NCI-H774 (cell line): ENCODE results near the gene HK2.
A peak's percentile ranks its signal among the peaks of the same experiment; 100 is the strongest.
"Not testable (repeated sequence)": the region's sequence is repeated elsewhere in the genome, so short reads cannot be mapped to it uniquely, and the experiment has no call there.

Source experiments
- DNase-seq: peaks from one replicate; lab custom pipeline; 2025; lab: John Stamatoyannopoulos, UW

Gene HK2

DNA sequence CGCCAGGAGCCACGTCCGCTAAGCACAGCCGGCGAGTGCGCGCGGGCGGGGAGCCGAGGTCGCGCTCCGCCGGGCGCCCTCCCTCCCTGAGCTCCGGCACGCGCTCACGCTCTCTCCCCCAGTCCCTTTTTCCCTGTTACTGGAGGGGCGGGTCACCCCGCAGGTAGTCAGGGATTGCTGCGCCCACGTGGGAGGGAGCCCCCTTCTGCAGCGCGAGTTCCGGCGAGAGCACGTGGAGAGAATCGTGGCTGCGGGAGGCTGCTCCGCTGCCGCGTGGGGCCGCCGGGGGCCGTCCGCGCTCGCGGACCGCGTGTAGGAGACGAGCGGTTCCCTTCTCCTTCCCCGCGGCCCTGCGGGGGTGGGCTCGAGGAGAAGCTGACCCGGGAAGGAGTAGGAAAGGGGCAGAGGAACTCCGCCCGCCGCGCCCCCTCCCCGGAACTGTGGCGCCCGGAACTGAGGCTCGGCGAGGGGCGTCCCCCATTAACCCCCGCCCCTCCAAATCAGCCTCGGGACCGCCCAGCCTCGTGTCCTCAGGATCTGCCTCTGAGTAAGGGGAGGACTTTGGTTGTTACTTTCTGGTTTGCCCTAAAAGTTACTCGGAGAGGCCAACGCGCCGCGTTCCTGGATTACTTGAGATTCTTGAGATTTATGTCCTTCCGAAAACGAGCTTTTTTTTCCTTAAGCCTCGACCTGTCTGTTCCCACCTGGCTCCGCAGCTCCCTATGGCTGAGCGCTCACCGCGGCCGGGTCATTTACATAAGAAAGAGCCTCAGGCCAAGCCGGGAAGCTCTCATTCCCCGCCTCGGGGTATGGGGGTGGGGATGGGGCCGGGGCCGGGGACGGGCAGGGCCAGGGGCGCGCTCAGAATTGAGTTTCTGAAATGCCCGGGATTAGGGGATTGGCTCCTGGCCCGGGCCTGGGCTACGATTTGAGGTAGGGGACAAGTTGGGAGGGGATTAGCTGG is 1.1 kb downstream of the HK2 start:
- DNase-seq: peak; percentile 24

DNA sequence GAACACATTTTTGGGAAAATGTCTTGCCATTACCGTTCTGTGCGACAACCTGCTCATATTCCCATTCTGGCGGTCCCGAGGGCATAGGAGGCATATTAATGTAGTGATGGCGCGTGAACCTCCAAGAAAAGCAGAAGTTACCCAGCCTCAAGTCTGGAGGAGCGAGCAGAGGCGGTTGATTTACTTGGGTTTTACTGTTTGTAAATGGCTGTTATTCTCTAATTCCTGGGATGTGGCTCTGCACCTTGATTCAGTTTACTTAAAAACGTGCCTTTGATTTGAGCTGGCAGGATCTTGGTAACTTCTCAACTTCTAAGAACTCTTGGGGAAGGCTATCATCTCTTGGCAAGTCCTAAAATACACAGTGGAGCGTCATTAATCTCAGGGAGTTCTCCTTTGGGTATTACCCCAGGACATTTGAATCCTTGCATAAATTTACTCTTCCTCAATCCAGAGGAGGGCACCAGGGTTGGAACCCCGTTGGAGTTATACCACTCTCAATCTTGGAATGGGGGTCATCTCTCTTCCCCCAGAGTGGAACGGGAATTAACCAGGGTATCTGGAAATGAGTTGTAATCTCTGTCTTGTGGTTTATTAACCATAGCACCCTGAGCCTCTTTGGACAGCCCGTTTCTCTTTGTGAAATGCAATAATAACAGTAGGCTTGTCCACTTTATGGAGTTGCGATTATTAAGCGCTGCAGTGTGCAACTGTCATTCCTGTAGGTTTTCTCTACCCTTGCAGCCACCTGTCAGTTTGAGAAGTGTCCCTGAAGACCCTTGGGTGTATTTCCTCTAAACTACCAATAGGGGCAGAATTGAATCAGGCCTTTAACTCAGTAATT is 2.1 kb downstream of the HK2 start:
- DNase-seq: peak; percentile 6

DNA sequence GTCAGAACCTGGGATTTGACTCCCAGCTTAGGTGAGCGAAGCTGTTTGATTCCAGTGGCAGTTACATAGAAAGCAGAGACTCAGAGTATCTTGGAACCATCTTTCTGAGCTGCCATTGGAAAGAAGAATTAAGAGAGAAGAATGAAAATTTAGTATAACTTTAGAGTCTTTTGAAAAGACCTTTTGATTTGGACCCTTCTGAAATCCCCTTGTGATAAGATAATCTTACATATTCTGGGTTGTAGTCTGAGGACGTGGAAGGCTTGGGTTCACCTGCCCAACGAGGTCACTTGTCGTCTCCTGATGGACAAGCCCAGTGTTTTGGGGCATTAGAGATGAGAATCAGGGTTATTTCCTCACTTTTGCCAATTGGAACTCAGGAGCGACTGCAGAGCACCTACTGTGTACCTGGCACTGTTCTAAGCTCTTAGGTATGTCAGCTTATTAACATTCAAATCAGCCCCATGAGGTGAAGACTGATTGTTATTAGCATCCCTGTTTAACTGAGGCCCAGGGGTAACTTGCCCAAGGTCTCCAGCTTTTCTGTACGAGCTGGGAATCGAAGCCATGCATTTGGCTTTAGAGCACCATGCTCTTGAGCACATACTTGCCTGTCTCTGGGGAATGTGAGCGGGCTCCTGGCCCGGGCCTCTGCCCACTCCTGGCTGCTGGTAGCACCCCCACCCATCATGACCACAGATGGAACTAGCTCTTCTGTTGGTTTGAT is 2.9 kb downstream of the HK2 start:
- DNase-seq: no peak

DNA sequence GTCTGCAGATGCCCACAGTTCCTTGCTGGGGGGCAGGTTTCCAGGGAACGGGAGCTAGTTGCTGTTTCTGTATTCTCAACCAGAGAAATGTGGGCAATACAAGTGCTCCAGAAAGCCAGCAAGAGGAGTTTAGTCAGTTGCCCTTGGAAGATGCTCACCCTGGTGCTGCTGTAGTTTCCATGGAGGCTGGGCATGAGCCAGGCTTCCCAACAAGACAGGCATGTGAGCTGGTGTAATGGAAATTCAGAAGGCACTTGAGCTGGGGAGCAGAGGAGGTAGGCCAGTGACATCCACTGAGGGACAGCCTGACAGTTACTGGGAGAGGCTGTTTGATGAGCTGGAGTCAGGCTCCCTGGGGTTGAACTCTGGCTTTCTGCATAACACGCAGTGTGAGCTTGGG is 7.7 kb downstream of the HK2 start:
- no peak for DNase-seq

DNA sequence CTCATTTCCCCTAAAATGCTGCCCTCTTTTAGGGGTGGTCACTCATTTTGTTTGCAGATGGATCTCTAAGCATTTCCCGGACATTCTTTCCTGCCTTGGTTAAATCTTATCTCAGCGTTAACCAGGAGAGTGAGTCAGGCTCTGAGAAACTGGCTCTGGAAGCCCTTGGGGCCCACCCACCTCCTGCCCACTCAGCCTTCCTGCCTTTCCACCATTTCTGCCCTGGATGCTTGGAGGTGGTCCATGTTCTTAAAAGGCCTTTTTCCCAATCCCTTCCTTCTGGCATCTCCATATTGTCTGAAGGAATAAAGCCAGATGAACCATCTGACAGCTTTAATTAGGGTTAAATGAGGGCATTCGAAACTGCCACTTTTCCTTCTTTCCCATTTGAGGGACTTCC is 9.5 kb downstream of the HK2 start:
- no peak for DNase-seq

DNA sequence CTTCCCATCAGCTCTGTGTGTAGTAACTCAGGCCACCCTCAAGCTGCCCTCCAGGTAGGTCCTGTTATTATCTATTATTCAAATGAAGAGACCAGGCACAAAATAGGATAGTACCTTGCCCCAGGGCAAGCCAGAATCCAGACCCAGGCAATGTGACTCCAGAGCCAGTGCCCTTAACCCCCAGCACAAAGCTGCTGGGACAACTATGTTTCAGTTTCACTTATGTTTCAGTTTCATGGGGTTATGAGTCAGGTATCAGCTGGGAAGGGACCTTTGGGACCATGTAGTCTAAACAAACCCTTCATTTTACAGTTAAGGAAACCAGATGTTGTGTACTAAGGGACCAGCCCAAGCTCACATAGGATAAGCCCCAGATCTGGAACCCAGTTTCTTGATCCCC is 10.0 kb downstream of the HK2 start:
- no peak for DNase-seq

DNA sequence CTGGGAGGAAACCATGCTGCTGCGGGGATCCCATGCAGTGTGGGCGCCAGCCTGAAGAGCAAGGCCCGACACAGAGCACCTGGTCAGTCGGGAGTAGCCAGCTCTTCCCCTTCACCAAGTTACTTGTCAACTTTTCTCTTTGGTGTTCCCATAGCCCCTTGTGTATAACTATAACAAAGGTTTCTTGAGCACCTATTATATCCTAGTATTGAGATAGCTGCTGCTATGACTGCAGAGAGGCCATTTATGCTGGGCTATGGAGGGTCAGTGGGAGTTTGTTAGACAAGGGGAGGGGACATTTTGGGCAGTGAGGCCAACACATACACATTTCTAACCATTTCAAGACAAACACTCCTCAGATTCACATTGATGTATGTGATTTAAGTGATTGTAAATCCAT is 10.8 kb downstream of the HK2 start:
- DNase-seq: no peak

DNA sequence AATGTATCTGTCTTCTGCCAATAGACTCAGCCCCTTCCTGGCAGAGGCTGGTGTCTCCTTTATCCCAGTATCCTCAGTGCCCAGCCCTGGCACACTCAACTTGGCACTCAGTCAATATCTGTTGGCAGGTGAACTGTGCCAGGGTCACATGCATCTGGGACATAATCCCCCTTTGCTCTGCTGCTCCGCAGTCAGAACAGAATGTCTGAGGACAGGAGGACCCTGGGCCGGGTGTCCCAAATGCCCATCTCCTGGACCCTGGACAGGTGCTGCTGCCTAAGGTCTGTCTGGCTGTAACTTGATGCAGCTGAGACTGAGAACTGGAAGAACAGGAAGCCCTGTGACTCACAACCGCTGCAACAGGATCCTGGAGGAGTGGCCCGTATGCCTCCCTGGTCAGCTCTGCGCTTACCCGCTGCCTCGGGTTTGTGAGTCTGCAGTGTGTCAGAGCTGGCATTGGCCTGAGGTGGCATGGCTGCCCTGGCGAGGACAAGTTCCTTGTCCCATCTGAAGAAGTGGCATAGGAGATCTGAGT is 11.4 kb downstream of the HK2 start:
- DNase-seq: peak; percentile 16

DNA sequence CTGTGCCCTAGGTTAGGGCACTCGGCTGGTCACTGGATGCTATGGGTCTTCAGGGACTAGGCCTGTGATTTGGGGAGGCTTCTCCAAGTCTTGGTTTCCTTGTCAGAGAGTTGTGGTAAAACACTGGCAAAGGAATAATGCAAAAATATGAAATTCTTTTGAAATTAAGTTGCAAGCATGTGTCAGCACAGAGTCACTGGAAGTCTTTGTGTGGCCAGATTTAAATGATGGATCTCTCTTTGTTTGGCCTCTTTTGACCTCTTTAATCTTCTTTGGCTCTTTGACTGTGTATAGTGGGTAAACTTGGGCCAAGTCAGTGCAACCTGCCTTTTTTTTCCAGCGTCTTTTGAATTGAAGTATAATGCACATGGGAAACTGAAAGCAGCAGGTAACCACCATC is 12.1 kb downstream of the HK2 start:
- DNase-seq: no peak

DNA sequence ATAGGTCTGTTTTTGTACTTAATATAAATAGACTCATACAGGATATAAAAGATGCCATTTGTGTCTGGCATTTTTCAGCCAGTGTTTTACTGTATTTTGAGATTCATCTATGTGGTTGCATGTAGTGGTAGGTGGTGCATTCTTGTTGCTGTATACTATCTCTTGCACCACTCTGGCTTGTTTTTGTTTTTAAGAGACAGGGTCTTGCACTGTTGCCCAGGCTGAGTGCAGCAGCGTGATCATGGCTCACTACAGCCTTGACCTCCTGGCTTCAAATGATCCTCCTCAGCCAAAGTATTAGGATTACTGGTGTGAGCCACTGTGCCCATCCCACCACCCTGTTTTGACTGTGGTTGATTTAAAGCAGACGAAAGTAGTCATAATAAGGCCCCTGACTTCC is 12.6 kb downstream of the HK2 start:
- no peak for DNase-seq

DNA sequence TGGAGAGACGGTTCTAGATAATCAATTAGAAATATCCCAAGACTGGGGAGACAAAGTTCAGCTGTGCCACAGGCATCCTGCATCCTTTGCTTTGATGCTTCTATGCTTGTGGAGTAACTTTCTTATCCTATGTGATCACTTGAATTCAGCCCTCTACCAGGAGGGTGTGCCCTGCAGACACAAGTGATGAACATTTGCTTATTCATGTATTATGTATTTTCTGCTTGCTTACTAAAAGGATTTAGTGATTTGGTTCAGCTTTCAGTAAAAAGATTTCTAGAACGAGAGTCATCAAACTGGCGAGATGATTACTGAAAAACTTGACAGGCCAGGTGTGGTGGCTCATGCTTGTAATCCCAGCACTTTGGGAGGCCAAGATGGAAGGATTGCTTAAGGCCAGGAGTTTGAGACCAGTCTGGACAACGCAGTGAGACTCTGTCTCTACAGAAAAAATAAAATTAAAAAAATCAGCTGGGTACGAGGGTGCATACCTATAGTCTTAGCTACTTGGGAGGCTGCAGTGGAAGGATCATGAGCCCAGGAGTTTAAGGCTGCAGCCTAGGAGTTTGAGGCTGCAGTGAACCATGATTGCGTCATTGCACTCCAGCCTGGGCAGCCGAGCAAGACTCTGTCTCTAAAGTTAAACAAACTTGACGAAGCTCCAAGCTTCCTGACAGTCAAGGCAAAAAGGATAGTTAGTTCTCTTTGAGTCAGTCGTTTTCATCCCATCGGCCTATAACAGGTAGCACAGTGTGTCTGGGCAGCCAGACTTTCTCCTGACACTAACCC is 13.3 kb downstream of the HK2 start:
- no peak for DNase-seq

DNA sequence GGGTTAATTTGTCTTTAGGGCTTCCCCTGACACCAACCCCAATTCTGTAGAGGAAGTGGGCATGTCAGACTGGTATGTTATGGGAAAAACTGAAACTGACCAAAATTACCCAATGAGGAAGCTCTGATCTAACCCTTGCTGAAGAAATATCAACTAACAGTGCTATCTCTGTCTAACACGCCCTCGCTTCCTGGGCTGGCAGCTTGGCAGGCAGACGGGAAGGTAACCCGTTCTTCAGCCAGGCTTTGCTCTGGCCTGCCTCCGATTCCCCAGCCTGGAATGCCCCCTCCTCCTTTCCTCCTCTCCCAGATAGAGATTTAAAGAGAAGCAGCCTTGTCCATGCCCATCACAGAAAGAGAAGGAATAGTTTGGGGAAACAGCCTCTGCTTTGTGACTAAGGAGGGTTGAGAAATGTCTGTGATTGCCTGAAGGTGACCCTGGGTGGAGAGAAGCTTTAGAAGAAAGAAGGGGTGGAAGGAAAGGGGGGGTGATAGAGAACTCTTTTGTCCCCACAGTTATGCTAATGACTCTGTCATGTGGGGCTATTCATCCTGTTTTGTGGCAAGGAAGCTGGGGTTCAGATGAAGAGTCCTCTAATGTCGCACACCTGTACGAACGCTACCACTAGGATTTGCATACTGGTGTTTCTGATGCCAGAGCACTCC is 15.4 kb downstream of the HK2 start:
- DNase-seq: no peak

DNA sequence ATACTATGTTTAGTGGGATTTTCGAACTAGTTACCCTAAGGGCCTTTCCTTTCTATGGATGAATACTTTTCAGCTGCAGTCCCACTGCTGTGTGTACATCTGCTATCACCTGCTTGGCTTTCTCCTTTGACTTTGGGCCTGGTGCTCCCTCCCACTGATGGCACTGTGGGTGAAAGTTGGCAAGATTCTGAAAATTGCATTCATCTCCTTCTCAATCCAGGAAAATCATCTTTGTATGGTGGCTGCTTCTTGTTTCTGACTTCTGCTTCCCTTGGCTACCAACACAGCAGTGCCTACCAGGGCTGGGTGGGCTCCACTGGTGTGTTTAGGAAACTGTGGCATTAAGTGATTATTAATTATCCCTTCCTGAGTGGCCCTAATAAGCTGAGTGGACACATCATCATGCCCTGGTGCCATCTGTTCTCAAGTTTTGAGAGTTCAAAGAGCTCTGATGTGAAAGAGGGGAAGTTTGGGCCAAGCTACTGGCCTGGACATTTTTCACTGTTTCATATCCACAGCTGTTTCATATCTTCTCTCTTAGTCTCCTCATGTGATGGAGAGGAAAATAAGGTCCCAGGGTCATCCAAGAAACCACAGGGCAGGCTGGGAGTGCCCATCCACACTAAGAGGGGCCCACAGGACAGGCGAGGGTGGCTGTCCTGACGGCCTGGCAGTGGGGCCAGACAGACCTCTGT is 16.7 kb downstream of the HK2 start:
- DNase-seq: no peak

DNA sequence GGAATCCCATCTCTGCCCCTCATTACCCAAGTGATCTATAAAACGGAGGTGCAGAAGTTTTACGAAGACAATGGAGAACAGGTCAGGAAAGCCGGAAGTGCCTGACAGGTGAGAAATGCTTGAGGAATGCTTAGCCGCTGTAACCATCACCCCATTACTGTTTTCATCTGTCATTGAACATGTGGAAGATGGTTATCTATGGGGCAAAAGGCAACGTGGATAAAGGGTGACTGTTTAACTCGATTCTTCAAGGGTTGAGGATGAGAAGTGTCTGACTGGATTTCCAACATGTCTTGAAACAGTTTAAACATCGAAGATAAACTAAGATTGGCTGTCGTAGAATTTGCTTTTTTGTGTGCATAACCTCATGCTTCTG is 17.3 kb downstream of the HK2 start:
- no peak for DNase-seq

DNA sequence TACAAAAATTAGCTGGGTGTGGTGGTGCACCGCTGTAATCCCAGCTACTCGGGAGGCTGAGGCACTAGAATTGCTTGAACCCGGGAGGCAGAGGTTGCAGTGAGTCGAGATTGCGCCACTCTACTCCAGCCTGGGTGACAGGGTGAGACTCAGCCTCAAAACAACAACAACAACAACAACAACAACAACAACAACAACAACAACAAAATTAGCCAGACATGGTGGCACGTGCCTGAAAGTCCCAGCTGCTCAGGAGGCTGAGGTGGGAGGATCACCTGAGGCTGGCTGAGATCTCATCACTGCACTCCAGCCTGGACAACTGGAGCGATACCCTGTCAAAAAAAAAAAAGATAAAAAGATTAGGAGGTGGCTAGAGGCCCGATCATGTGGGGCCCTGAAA is 19.4 kb downstream of the HK2 start:
- DNase-seq: not testable (repeated sequence)

DNA sequence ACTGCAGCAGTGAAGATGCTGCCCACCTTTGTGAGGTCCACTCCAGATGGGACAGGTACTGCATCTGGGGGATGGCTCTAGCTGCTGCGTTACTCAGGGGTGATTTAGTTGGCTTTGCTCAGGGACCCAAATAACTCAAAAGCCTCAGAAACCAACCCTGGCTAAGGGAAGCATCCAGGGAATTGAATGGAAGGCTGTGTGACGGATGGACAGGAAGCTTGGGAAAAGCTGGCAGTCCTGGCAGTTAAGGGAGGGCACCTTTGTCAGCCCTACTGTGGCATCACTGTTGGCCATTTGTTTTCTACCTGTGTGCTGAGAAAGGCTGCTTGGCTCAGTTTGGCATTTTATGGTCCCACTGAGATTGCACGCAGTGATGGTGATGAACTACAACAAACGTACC is 20.5 kb downstream of the HK2 start:
- no peak for DNase-seq

DNA sequence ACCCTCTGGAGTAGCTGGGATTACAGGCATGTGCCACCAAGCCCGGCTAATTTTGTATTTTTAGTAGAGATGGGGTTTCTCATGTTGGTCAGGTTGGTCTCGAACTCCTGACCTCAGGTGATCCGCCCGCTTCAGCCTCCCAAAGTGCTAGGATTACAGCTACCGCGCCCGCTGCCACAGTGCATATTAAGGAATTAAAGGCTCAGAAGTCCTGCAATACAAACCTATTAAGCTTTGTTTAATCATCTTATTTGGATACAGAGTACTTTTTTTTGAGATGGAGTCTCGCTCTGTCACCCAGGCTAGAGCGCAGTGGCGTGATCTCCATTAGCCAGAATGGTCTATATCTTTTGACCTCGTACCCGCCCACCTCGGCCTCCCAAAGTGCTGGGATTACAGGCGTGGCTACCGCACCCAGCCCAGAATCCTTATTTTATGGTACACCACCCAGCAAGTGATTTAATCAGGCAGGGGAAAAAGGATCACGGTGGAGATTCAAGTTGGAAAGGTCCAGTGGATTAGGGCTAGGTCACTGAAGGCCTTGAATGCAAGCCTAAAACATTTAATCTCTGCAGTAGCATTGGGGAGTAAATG is 21.3 kb downstream of the HK2 start:
- DNase-seq: not testable (repeated sequence)

DNA sequence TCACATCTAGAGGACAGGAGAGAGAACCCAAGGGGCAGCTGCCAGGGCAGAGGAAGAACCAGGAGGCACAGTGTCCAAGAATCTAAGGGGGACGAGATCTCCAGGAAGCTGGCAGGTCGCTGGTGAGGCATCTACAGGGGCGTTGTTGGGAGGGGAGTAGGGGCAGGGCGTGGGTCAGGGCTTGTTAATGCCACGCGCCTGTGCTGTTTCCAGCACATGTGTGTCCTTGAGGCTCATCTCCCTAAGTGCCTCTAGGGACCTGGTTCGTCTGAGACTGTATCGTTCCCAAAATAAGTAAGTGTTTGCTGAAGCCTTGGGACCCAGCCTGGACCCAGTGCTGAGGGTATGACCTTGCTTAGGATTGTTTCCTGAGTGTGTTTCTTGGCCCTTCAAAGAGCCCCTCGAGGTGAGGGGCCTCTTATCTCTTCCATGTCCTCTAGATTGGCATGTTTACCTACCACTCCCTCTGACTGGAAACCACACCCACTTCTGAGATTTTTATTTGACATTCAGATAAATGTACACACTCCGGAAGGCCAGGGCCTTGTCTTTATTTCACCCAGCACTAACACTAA is 22.2 kb downstream of the HK2 start:
- DNase-seq: no peak

DNA sequence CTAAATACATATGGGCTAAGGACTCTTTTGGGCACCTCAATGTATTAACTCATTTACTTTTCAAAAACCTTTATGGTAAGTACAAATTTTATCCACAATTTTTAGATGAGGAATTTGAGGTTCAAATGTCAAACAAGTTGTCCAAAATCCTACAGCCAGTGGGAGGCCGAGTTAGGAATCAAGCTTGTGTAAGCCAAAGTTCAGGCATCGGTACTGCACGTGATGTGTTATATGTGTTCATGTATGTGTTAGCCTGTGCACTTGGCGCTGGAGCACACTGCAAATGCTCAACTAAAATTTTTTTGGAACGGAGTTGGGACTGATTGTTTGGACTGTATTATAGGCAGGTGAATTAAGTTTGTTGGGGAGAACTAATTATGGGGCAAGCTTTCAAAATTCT is 22.7 kb downstream of the HK2 start:
- no peak for DNase-seq
